Naive thymus-derived CD8-positive, alpha-beta T cell (primary cell): Measurements from ENCODE around the gene A2ML1. TPM values are rescaled to one million over a fixed set of nuclear protein-coding genes. Genes with fewer than 3 reads are reported as not detected.
"Not testable (repeated sequence)": the region's sequence is repeated elsewhere in the genome, so short reads cannot be mapped to it uniquely, and the experiment has no call there.

ENCODE experiments used
- ATAC-seq, 2 donors: fragments of 150-1000 bp; cut with Tn5 transposase in 1 of 2; sonication (Bioruptor Pico), chemical (Tn5 transposase) in 1 of 2; 1 replicate in 1 of 2; 2 replicates in 1 of 2; pipeline ENCODE4 v1.10.0; 2021; ENCODE audit warnings: mild to moderate bottlenecking in 2 of 2, moderate library complexity in 2 of 2
- POLR2A ChIA-PET: fragments of 350-600 bp; sonication (Branson Sonifier 250); formaldehyde crosslinking; loops from one replicate; lab custom pipeline; 2021; ENCODE audit warnings: antibody characterized with exemption; lab: Charles Lee
- DNase-seq, 10 donors: peaks; one replicate each; pipeline versions ENCODE4 v3.0.0 to v3.0.0-alpha.2; 2020 to 2022
- H3K27ac Mint-ChIP-seq, 10 donors: one replicate each; pipeline ENCODE4 v1.8.0; 2020 to 2022; ENCODE audit warnings: mild to moderate bottlenecking in 10 of 10, mixed read lengths in 10 of 10, moderate library complexity in 4 of 10, inconsistent platforms in 1 of 10
- H3K27me3 Mint-ChIP-seq, 5 donors: one replicate each; pipeline ENCODE4 v1.8.0; 2021 to 2022; ENCODE audit warnings: mixed read lengths in 5 of 5
- H3K36me3 Mint-ChIP-seq, 3 donors: one replicate each; pipeline ENCODE4 v1.8.0; 2020 to 2022; ENCODE audit warnings: mixed read lengths in 3 of 3, mild to moderate bottlenecking in 2 of 3, inconsistent platforms in 1 of 3
- H3K4me1 Mint-ChIP-seq, 4 donors: one replicate each; pipeline ENCODE4 v1.8.0; 2021 to 2022; ENCODE audit warnings: mixed read lengths in 4 of 4
- H3K4me3 Mint-ChIP-seq, 10 donors: one replicate each; pipeline ENCODE4 v1.8.0; 2020 to 2022; ENCODE audit warnings: mild to moderate bottlenecking in 10 of 10, mixed read lengths in 10 of 10, moderate library complexity in 6 of 10, inconsistent platforms in 1 of 10
- H3K9me3 Mint-ChIP-seq, 9 donors: one replicate each; pipeline ENCODE4 v1.8.0; 2020 to 2022; ENCODE audit warnings: mixed read lengths in 9 of 9, mild to moderate bottlenecking in 3 of 9, inconsistent platforms in 1 of 9, moderate library complexity in 1 of 9
- polyA plus RNA-seq, 3 donors: library from polyadenylated mRNA; unstranded; fragments of 300-500 nt; fragmentation: Illumina TruSeq; gene quantifications; one replicate each; pipeline ENCODE4 v1.2.3, GENCODE V29; 2021
- total RNA-seq, 8 experiments: library from RNA in 2 of 8; stranded (reverse) in 2 of 8; gene quantifications; one replicate each; pipeline ENCODE4 v1.2.3 and lab custom pipeline; 2021 to 2026

The A2ML1 gene
- total and polyA plus RNA-seq, 5 experiments from 2014 or later, result not detected

GRCh38 chr12:8796831-8797626 is 25.4 kb upstream of the A2ML1 start:
- Mint-ChIP-seq H3K27ac (no peak overlapping the region), H3K36me3 (peaks cover 0 to 8% (median 0%) of the 10 kb centered on the region in 3 donors), H3K4me1 (peaks cover 0 to 2% (median 0%) of the 10 kb centered on the region in 4 donors), H3K27me3 (peaks cover 0 to 3% (median 0%) of the 10 kb centered on the region in 5 donors), H3K9me3 (peaks cover 0 to 10% (median 0%) of the 10 kb centered on the region in 9 donors), H3K4me3 (no peak overlapping the region)
- no peak for DNase-seq
- POLR2A ChIA-PET, result no interaction called here
- ATAC-seq, result no peak

- not testable (repeated sequence) for ATAC-seq
These were observed 21.2 kb upstream of the A2ML1 start for GRCh38 chr12:8801213-8801612.

GRCh38 chr12:8804833-8805232 is 17.6 kb upstream of the A2ML1 start:
- DNase-seq, H3K4me1 Mint-ChIP-seq, H3K4me3 Mint-ChIP-seq, H3K9me3 Mint-ChIP-seq, POLR2A ChIA-PET, H3K36me3 Mint-ChIP-seq, ATAC-seq, H3K27ac Mint-ChIP-seq, H3K27me3 Mint-ChIP-seq: not testable (repeated sequence)

More at GRCh38 chr12:8801213-8801612, 21.2 kb upstream of the A2ML1 start:
- H3K9me3 Mint-ChIP-seq, DNase-seq, H3K4me3 Mint-ChIP-seq, POLR2A ChIA-PET, H3K4me1 Mint-ChIP-seq, H3K27me3 Mint-ChIP-seq, H3K36me3 Mint-ChIP-seq, H3K27ac Mint-ChIP-seq: not testable (repeated sequence)

GRCh38 chr12:8805487-8805886 is 16.9 kb upstream of the A2ML1 start:
- H3K36me3 Mint-ChIP-seq, H3K9me3 Mint-ChIP-seq, H3K4me3 Mint-ChIP-seq, H3K4me1 Mint-ChIP-seq, H3K27ac Mint-ChIP-seq, DNase-seq, POLR2A ChIA-PET, ATAC-seq, H3K27me3 Mint-ChIP-seq: not testable (repeated sequence)

GRCh38 chr12:8807084-8807483 is 15.3 kb upstream of the A2ML1 start:
- DNase-seq, H3K4me1 Mint-ChIP-seq, POLR2A ChIA-PET: not testable (repeated sequence)

GRCh38 chr12:8810112-8810511 is 12.3 kb upstream of the A2ML1 start:
- not testable (repeated sequence) for H3K4me1 Mint-ChIP-seq, H3K27ac Mint-ChIP-seq

More at GRCh38 chr12:8807084-8807483, 15.3 kb upstream of the A2ML1 start:
- H3K27me3 Mint-ChIP-seq, ATAC-seq, H3K27ac Mint-ChIP-seq, H3K36me3 Mint-ChIP-seq, H3K9me3 Mint-ChIP-seq, H3K4me3 Mint-ChIP-seq: not testable (repeated sequence)

GRCh38 chr12:8813572-8814357 is 8.7 kb upstream of the A2ML1 start:
- POLR2A ChIA-PET, result no interaction called here
- no peak for ATAC-seq
- DNase-seq, result no peak
- peaks cover 0 to 6% (median 0%) of the 10 kb centered on the region in 4 donors for H3K4me1 Mint-ChIP-seq
- no peaks in the 10 kb centered on the region for H3K9me3 Mint-ChIP-seq
- no peaks in the 10 kb centered on the region for H3K36me3 Mint-ChIP-seq
- peaks cover 0 to 2% (median 0%) of the 10 kb centered on the region in 5 donors for H3K27me3 Mint-ChIP-seq
- H3K4me3 Mint-ChIP-seq, result no peak overlapping the region
- H3K27ac Mint-ChIP-seq, result no peak overlapping the region

More at GRCh38 chr12:8810112-8810511, 12.3 kb upstream of the A2ML1 start:
- H3K27me3 Mint-ChIP-seq, H3K4me3 Mint-ChIP-seq, H3K9me3 Mint-ChIP-seq, POLR2A ChIA-PET, ATAC-seq, DNase-seq, H3K36me3 Mint-ChIP-seq: not testable (repeated sequence)

GRCh38 chr12:8816448-8817050 is 5.9 kb upstream of the A2ML1 start:
- POLR2A ChIA-PET, result no interaction called here
- no peak overlapping the region for H3K4me3 Mint-ChIP-seq

GRCh38 chr12:8817856-8818255 is 4.6 kb upstream of the A2ML1 start:
- no peak overlapping the region for H3K27ac Mint-ChIP-seq
- DNase-seq, result no peak
- POLR2A ChIA-PET, result no interaction called here
- peaks cover 0 to 6% (median 0%) of the 10 kb centered on the region in 4 donors for H3K4me1 Mint-ChIP-seq
- no peak for ATAC-seq
- H3K27me3 Mint-ChIP-seq, result no peaks in the 10 kb centered on the region
- H3K9me3 Mint-ChIP-seq, result no peaks in the 10 kb centered on the region
- H3K4me3 Mint-ChIP-seq, result no peak overlapping the region
- H3K36me3 Mint-ChIP-seq, result no peaks in the 10 kb centered on the region

More at GRCh38 chr12:8816448-8817050, 5.9 kb upstream of the A2ML1 start:
- no peak overlapping the region for H3K27ac Mint-ChIP-seq
- H3K27me3 Mint-ChIP-seq, result no peaks in the 10 kb centered on the region
- ATAC-seq (no peak), DNase-seq (no peak)
- peaks cover 0 to 6% (median 0%) of the 10 kb centered on the region in 4 donors for H3K4me1 Mint-ChIP-seq
- no peaks in the 10 kb centered on the region for H3K9me3 Mint-ChIP-seq
- H3K36me3 Mint-ChIP-seq, result no peaks in the 10 kb centered on the region

- Mint-ChIP-seq H3K4me1 (peaks cover 0 to 6% (median 0%) of the 10 kb centered on the region in 4 donors), H3K27ac (no peak overlapping the region), H3K9me3 (no peaks in the 10 kb centered on the region), H3K27me3 (no peaks in the 10 kb centered on the region), H3K4me3 (no peak overlapping the region), H3K36me3 (no peaks in the 10 kb centered on the region)
- no peak for DNase-seq
- ATAC-seq, result no peak
- POLR2A ChIA-PET, result no interaction called here
These were observed 3.9 kb upstream of the A2ML1 start for GRCh38 chr12:8818526-8818925.

GRCh38 chr12:8819666-8819980 is 2.8 kb upstream of the A2ML1 start:
- DNase-seq, result no peak
- no peaks in the 10 kb centered on the region for H3K4me1 Mint-ChIP-seq
- H3K27me3 Mint-ChIP-seq, result peaks cover 0 to 1% (median 0%) of the 10 kb centered on the region in 5 donors
- no peak overlapping the region for H3K27ac Mint-ChIP-seq
- H3K4me3 Mint-ChIP-seq, result no peak overlapping the region
- POLR2A ChIA-PET, result no interaction called here
- no peaks in the 10 kb centered on the region for H3K9me3 Mint-ChIP-seq
- no peaks in the 10 kb centered on the region for H3K36me3 Mint-ChIP-seq
- ATAC-seq, result no peak

- H3K9me3 Mint-ChIP-seq, H3K27me3 Mint-ChIP-seq, ATAC-seq, POLR2A ChIA-PET, H3K27ac Mint-ChIP-seq, H3K4me3 Mint-ChIP-seq, H3K36me3 Mint-ChIP-seq, H3K4me1 Mint-ChIP-seq, DNase-seq: not testable (repeated sequence)
These were observed 1.6 kb upstream of the A2ML1 start for GRCh38 chr12:8820676-8821407.
